Natural killer cell treated with Interleukin-12 subunit alpha and Interleukin-12 subunit beta and Interleukin-15 and Interleukin-18, amount 100 ng/mL, for 72 hours (primary cell): Measurements from ENCODE around the gene AUH. TPM values are rescaled to one million over a fixed set of nuclear protein-coding genes. Genes with fewer than 3 reads are reported as not detected.

Experiments used
- ATAC-seq, 2 donors: fragments of 150-1000 bp; cut with Tn5 transposase in 1 of 2; sonication (Bioruptor Pico), chemical (Tn5 transposase) in 1 of 2; 2 replicates each; pipeline ENCODE4 v1.10.0; 2021
- DNase-seq: peaks from one replicate; pipeline ENCODE4 v3.0.0; 2022; ENCODE audit warnings: low spot score
- H3K27ac Mint-ChIP-seq, 2 donors: 1 replicate in 1 of 2; 2 replicates in 1 of 2; pipeline ENCODE4 v1.8.0; 2022; ENCODE audit warnings: mixed read lengths in 2 of 2, mild to moderate bottlenecking in 1 of 2, moderate library complexity in 1 of 2
- H3K27me3 Mint-ChIP-seq, 2 donors: 1 replicate in 1 of 2; 2 replicates in 1 of 2; pipeline ENCODE4 v1.8.0; 2022; ENCODE audit warnings: mixed read lengths in 2 of 2
- H3K36me3 Mint-ChIP-seq: one replicate; pipeline ENCODE4 v1.8.0; 2022; ENCODE audit warnings: mixed read lengths
- H3K4me1 Mint-ChIP-seq, 2 donors: 1 replicate in 1 of 2; 2 replicates in 1 of 2; pipeline ENCODE4 v1.8.0; 2022; ENCODE audit warnings: low read depth in 2 of 2, mixed read lengths in 2 of 2, mild to moderate bottlenecking in 1 of 2
- H3K4me3 Mint-ChIP-seq: one replicate; pipeline ENCODE4 v1.8.0; 2022; ENCODE audit warnings: mixed read lengths
- H3K9me3 Mint-ChIP-seq: 2 replicates; pipeline ENCODE4 v1.8.0; 2022; ENCODE audit warnings: mixed read lengths
- total RNA-seq, 2 donors: library from RNA; stranded (reverse); gene quantifications; one replicate each; pipeline ENCODE4 v1.2.3, GENCODE V29; 2022

Gene AUH
- total RNA-seq, 2 donors from 2014 or later: 19.4 to 25.2 TPM

DNA sequence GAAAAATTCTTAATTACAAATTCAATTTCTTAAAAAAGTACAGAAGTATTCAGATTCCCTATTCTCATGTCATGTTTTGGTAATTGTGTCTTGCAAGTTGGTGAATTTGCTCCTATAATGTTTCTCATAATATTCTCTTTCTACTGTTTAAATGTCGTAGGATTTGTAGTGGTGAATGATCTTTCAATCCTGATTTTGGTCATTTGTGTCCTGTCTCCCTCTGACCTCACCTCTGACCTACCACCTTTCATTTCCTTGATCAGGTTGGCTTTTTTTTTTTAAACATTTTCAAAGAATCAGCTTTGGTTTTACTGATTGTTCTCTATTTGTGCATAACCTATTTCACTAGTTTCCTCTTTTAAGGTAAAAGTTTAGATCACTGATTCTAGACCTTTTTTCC is 102.6 kb downstream of the AUH start:
- no peak for ATAC-seq
- H3K9me3 Mint-ChIP-seq: peaks cover 3% of the 10 kb centered on the region
- H3K4me3 Mint-ChIP-seq: no peak overlapping the region
- H3K27me3 Mint-ChIP-seq: no peaks in the 10 kb centered on the region
- H3K27ac Mint-ChIP-seq: peak overlapping the region in 1 of 2 donors; percentile 32
- H3K36me3 Mint-ChIP-seq: peaks cover 16% of the 10 kb centered on the region
- DNase-seq: no peak
- peaks cover 22 to 24% of the 10 kb centered on the region in 2 donors for H3K4me1 Mint-ChIP-seq

- Mint-ChIP-seq H3K9me3 (no peaks in the 10 kb centered on the region), H3K27me3 (no peaks in the 10 kb centered on the region), H3K4me1 (peaks cover 20 to 25% of the 10 kb centered on the region in 2 donors), H3K36me3 (peaks cover 10% of the 10 kb centered on the region), H3K27ac (no peak overlapping the region), H3K4me3 (no peak overlapping the region)
- DNase-seq (no peak), ATAC-seq (no peak)
Observed at GRCh38 chr9:91258451-91258850, 103.3 kb downstream of the AUH start.

- DNase-seq (no peak), ATAC-seq (no peak)
- peaks cover 21 to 23% of the 10 kb centered on the region in 2 donors for H3K4me1 Mint-ChIP-seq
- H3K27ac Mint-ChIP-seq: peak overlapping the region in 1 of 2 donors; percentile 87
- H3K36me3 Mint-ChIP-seq: peaks cover 6% of the 10 kb centered on the region
- H3K27me3 Mint-ChIP-seq: no peaks in the 10 kb centered on the region
- H3K9me3 Mint-ChIP-seq: no peaks in the 10 kb centered on the region
- peak overlapping the region; percentile 13 for H3K4me3 Mint-ChIP-seq
Observed at GRCh38 chr9:91256235-91256634, 105.5 kb downstream of the AUH start.

DNA sequence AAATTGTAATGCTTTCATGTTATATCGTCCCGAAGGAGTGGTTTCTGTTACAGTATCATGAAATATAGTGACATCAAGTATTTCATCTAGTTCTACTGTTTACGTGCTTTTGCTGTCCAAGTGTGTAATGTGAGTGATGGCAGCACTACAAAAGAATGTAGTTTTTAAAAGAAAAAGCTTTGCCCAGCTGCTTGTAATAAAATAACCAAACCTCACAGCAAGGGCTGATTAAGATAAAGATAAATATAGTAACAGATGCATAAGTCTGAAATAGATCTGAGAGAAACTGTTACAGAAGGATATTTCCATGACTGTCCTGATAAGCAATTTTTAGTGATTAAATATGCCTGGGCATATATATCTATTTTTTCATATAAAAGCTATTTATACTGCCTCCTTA is 106.4 kb downstream of the AUH start:
- Mint-ChIP-seq H3K4me3 (no peak overlapping the region), H3K36me3 (no peaks in the 10 kb centered on the region), H3K4me1 (peaks cover 27 to 31% of the 10 kb centered on the region in 2 donors), H3K27me3 (no peaks in the 10 kb centered on the region), H3K27ac (peak overlapping the region in 1 of 2 donors; percentile 21), H3K9me3 (no peaks in the 10 kb centered on the region)
- DNase-seq (no peak), ATAC-seq (no peak)

GRCh38 chr9:91253488-91253887 is 108.2 kb downstream of the AUH start:
- H3K36me3 Mint-ChIP-seq: no peaks in the 10 kb centered on the region
- peak overlapping the region in 1 of 2 donors; percentile 34 for H3K27ac Mint-ChIP-seq
- H3K9me3 Mint-ChIP-seq: no peaks in the 10 kb centered on the region
- H3K4me1 Mint-ChIP-seq: peaks cover 34 to 35% of the 10 kb centered on the region in 2 donors
- ATAC-seq (peak in 1 of 2 donors; percentile 54), DNase-seq (no peak)
- H3K27me3 Mint-ChIP-seq: no peaks in the 10 kb centered on the region
- H3K4me3 Mint-ChIP-seq: no peak overlapping the region

DNA sequence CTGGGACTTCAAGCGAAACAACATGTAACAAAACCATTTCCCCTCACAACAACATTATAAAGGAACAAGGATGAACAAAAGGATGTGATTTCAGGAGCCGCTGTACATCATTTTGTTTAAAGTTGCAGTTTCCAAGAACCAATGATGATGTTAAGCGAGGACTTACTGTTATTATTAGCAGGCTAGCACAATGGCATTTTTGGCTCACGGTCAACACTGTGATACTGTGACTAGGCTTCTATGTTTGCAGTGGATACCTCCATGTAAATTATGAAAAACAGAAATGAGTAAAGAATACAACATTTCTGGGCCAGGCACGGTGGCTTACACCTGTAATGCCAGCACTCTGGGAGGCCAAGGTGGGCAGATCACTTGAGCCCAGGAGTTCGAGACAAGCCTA is 113.0 kb downstream of the AUH start:
- H3K4me1 Mint-ChIP-seq: peaks cover 44 to 50% of the 10 kb centered on the region in 2 donors
- no peak for DNase-seq

GRCh38 chr9:91247278-91247677 is 114.4 kb downstream of the AUH start:
- Mint-ChIP-seq H3K4me1 (peaks cover 47 to 49% of the 10 kb centered on the region in 2 donors), H3K36me3 (no peaks in the 10 kb centered on the region), H3K4me3 (peak overlapping the region; percentile 24), H3K27me3 (no peaks in the 10 kb centered on the region), H3K9me3 (no peaks in the 10 kb centered on the region), H3K27ac (peak overlapping the region; percentile 69 to 99)
- ATAC-seq: no peak
- DNase-seq: no peak

More for the DNA sequence above, 113.0 kb downstream of the AUH start:
- ATAC-seq: no peak
- Mint-ChIP-seq H3K27ac (peak overlapping the region in 1 of 2 donors; percentile 99), H3K4me3 (no peak overlapping the region), H3K36me3 (no peaks in the 10 kb centered on the region), H3K9me3 (no peaks in the 10 kb centered on the region), H3K27me3 (no peaks in the 10 kb centered on the region)

DNA sequence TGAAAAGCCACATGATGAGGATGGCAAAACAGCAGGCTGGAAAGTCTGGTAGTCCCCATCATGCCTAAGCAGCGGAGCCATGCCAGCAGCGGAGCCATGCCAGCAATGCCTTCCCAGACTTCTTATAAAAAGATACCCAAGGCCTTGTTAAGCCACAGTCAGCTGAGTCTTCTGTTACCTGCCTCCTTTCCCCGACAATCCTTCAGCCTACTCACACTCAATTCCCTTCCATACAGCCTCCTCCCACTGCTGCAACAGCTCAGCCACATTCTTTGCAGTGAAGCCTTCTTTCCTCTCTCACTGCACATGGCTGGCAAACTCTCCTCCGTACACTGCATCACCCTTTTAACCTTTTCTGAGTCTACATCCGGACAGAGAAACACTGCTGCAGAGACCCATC is 114.9 kb downstream of the AUH start:
- no peak for DNase-seq
- no peak for ATAC-seq
- Mint-ChIP-seq H3K36me3 (no peaks in the 10 kb centered on the region), H3K9me3 (no peaks in the 10 kb centered on the region), H3K4me1 (peaks cover 51% of the 10 kb centered on the region in 2 donors), H3K27me3 (no peaks in the 10 kb centered on the region), H3K27ac (peak overlapping the region; percentile 69 to 99), H3K4me3 (peak overlapping the region; percentile 24)

DNA sequence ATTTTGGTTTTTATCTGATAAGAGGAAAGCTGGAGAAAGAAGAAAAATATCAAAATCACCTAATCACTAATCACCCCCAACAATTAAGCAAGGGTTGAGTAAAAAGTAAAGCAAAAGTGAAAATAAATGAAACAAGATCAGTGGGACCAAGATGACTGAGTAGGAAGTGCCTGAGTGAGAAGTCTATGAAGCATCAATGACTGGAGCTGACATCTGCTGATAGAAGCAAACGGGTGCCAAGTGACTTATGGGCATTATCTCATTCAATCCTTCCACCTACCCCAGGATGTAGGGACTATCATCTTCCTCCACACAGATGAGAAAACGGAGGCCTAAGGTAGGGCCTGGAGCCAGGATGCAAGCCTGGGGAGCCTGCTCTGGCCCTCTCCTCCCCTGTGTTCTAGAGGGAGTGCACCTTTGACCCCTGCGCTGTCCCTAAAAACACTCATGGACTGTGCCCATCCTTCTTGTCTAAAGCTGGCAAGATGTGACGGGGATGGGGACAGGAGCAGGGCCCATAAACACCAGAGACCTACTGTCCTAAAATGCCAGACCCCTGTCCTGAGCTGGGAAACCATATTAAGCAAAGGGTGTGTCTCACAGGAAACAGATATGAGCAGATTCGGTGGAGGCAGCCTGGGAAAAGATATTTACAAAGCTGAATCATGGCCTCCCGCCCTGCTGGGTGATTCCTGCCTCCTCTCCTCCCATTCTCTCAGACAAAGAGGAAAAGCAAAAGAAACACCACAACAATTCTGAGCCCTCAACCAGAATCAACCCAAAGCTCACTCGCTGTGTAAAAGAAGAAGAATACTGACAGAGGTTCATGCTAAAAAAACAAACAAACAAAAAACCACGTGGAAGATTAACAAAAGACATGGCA is 116.0 kb downstream of the AUH start:
- H3K27ac Mint-ChIP-seq: peak overlapping the region; percentile 96 to 99
- no peaks in the 10 kb centered on the region for H3K36me3 Mint-ChIP-seq
- peak overlapping the region; percentile 71 for H3K4me3 Mint-ChIP-seq
- peak; percentile 95 to 96 for ATAC-seq
- H3K4me1 Mint-ChIP-seq: peaks cover 45 to 48% of the 10 kb centered on the region in 2 donors
- H3K27me3 Mint-ChIP-seq: no peaks in the 10 kb centered on the region
- no peaks in the 10 kb centered on the region for H3K9me3 Mint-ChIP-seq
- DNase-seq: peak; percentile 64

DNA sequence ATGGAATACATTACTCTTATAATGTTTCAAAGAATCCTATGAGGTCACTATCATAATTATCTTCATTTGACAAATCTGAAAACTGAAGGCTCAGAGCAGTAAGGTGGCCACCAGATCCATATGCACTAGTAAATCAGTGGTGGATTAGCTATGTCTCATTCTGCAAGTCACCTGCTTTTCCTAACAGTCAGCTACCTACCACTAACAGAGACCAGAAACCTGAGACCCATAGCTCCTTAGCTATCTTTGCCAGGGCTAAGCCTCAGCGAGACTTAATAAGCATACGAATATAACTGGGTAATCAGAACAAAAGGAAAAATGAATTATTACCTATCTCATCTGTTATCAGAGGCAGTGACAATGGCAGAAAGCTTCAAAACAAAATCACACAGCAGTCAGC is 118.7 kb downstream of the AUH start:
- H3K9me3 Mint-ChIP-seq: no peaks in the 10 kb centered on the region
- ATAC-seq (no peak), DNase-seq (no peak)
- no peaks in the 10 kb centered on the region for H3K36me3 Mint-ChIP-seq
- no peaks in the 10 kb centered on the region for H3K27me3 Mint-ChIP-seq
- H3K4me3 Mint-ChIP-seq: no peak overlapping the region
- peak overlapping the region in 1 of 2 donors; percentile 57 for H3K27ac Mint-ChIP-seq
- peaks cover 35 to 38% of the 10 kb centered on the region in 2 donors for H3K4me1 Mint-ChIP-seq

- Mint-ChIP-seq H3K27me3 (no peaks in the 10 kb centered on the region), H3K27ac (peak overlapping the region in 1 of 2 donors; percentile 48), H3K4me1 (peaks cover 28 to 30% of the 10 kb centered on the region in 2 donors), H3K36me3 (no peaks in the 10 kb centered on the region), H3K4me3 (no peak overlapping the region), H3K9me3 (no peaks in the 10 kb centered on the region)
- DNase-seq: no peak
- ATAC-seq: no peak
Observed at GRCh38 chr9:91241909-91242308, 119.8 kb downstream of the AUH start.

DNA sequence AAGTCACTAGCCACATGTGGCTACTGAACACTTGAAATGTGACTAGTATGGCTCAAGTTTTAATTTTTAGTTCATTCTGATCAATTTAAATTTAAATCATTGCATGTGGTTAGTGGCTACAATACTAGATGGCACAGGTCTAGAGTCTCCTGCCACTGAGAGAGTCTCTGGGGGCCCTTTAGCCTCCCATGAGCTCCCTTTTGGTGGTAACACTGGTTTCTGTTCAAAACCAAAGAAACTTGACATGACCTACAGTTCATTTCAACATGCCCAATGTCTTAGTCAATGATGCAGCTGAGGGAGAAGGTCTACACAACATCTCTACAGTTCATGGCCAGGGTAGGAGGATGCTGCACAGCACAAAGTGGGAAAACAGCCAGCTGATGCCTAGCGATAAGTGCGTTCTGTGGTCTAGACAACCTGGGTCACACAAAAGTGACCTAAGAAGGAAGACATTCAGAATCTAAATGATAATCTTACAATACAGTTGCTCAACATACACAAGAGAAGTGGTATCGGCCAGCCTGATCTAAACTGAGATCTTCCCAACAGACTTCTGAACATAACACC is 121.0 kb downstream of the AUH start:
- H3K9me3 Mint-ChIP-seq: no peaks in the 10 kb centered on the region
- peaks cover 17 to 19% of the 10 kb centered on the region in 2 donors for H3K4me1 Mint-ChIP-seq
- H3K4me3 Mint-ChIP-seq: no peak overlapping the region
- DNase-seq: no peak
- no peaks in the 10 kb centered on the region for H3K27me3 Mint-ChIP-seq
- ATAC-seq: no peak
- no peaks in the 10 kb centered on the region for H3K36me3 Mint-ChIP-seq
- H3K27ac Mint-ChIP-seq: no peak overlapping the region

DNA sequence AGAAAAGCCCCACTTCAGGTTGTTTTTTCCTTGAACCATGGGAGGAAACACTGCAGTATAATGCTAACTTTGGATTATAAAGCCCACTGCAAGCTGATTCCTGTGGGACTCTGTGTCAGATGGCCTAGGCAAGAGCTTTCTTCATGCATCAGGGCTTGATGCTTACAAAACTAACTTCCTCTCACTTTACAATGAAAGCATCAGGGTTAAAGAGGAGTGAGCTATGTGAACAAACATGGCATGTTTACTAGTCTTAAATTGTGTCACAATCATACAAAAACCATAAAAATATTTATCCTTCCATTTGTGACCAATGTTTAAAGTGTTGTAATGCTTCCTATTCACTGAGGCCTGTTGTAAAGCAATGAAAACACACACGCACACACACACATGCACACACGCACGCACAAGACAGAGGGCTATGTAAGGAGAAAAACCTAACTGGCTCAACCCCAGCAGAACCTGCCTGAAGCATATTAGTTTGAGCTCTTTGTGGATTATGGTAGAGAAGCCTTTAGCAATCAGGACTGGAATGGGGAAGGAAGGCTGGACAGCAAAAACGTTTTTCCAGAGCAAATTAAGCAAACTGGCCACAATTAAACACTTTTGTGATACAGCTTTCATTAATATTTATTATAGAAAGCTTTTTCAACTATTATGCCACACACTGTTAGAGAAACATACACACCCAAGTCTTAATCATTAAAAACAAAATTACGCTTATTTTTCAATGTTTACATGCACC is 122.2 kb downstream of the AUH start:
- H3K9me3 Mint-ChIP-seq: peaks cover 5% of the 10 kb centered on the region
- no peaks in the 10 kb centered on the region for H3K36me3 Mint-ChIP-seq
- H3K27me3 Mint-ChIP-seq: no peaks in the 10 kb centered on the region
- ATAC-seq (no peak), DNase-seq (no peak)
- H3K4me3 Mint-ChIP-seq: no peak overlapping the region
- no peak overlapping the region for H3K27ac Mint-ChIP-seq
- H3K4me1 Mint-ChIP-seq: peaks cover 14 to 15% of the 10 kb centered on the region in 2 donors

DNA sequence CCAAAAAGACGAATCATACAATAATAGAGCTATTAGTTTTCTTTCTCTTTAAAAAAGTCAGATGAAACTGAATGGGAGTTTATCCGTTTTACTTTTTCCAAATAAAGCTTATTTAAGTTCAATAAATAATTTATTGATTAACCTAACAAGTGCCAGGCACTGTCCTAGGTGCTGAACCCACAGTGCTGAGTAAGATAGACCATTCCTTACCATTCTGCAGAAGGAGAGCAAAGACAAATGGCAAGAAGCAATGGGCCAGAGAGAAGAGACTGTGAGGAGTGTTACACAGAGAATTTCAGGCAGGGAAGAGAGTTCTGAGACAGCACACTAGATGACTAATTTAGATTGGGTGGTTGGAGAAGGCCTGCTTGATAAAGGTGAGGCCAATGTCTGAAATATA is 127.2 kb downstream of the AUH start:
- Mint-ChIP-seq H3K4me1 (peaks cover 9 to 12% of the 10 kb centered on the region in 2 donors), H3K9me3 (peaks cover 6% of the 10 kb centered on the region), H3K27me3 (no peaks in the 10 kb centered on the region), H3K36me3 (no peaks in the 10 kb centered on the region), H3K4me3 (no peak overlapping the region), H3K27ac (no peak overlapping the region)
- DNase-seq (no peak), ATAC-seq (no peak)
